ENCODE results near the gene IVNS1ABP.

Gene IVNS1ABP

DNA sequence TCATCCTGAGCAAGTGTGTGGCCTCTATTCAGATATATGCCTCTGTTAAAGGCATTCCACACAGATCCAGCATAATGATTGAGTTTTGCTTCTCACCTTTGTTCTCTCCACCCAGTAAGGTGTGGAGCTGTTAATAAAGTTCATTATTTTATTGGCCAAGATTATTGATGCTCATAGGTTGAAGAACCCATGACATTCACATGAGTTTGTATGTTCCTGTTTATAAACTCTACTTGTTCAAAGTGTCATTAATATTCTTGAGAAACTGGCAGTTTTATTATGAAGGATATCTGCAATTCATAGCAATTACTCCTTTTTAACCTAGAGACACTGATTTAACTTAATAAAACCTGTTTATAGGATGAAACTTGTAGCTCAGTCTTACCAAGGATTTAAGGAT, 22.0 kb downstream of the IVNS1ABP start:
- no peak overlapping the region for H3K4me3 ChIP-seq (ENCODE audit: low read length)
- DNase-seq (ENCODE audit: low read depth), result no peak
- TF ChIP-seq, protein P1, sequence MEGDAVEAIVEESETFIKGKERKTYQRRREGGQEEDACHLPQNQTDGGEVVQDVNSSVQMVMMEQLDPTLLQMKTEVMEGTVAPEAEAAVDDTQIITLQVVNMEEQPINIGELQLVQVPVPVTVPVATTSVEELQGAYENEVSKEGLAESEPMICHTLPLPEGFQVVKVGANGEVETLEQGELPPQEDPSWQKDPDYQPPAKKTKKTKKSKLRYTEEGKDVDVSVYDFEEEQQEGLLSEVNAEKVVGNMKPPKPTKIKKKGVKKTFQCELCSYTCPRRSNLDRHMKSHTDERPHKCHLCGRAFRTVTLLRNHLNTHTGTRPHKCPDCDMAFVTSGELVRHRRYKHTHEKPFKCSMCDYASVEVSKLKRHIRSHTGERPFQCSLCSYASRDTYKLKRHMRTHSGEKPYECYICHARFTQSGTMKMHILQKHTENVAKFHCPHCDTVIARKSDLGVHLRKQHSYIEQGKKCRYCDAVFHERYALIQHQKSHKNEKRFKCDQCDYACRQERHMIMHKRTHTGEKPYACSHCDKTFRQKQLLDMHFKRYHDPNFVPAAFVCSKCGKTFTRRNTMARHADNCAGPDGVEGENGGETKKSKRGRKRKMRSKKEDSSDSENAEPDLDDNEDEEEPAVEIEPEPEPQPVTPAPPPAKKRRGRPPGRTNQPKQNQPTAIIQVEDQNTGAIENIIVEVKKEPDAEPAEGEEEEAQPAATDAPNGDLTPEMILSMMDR (conservative IDR thresholded peaks at IDR 0.05; ENCODE audit: low read depth, low read length), result no peak

DNA sequence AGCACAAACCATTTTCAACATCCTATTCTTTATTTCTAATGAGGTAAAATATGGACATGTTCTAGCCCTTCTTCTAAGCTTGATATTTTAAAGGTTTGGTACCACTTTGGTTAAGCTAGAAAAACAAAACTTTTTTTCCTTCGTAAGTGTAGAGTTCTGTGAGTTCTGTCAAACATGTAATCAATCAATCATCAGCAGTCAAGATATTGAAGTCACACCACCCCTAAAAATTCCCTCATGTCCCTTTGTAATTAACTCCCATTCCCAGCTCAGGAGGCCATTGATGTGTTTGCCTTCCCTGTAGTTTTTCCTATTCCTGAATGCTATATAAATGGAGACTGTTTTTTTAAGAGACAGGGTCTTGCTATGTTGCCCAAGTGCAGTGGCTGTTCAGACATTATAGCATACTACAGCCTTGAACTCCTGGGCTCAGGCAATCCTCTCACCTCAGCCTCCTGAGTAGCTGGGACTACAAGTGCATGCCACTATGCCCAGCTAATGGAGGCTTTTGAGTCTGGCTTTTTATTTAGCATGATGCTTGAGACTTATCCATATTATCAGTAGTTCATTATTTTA, 23.0 kb downstream of the IVNS1ABP start:
- DNase-seq (ENCODE audit: low read depth), result no peak
- TF ChIP-seq, protein P1 (conservative IDR thresholded peaks at IDR 0.05; ENCODE audit: low read depth, low read length), result no peak
- H3K4me3 ChIP-seq (ENCODE audit: low read length), result no peak overlapping the region

DNA sequence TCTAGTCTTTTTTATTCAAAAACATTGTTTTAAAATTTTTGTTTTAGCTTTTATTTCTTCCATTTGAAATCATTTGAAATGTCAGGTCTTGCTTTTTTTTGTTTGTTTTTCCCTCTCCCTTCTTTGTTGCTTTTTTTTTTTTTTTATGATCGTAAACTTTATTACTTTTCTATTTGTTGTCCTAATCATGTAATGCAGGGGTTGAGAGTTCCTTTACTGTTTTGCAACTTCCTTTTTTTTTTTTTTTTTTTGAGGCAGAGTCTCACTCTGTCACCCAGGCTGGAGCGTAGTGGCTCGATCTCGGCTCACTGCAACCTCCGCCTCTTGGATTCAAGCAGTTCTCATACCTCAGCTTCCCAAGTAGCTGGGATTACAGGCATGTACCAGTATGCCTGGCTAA, 24.8 kb downstream of the IVNS1ABP start:
- no peak for DNase-seq (ENCODE audit: low read depth)
- H3K4me3 ChIP-seq (ENCODE audit: low read length), result no peak overlapping the region
- TF ChIP-seq, protein P1 (conservative IDR thresholded peaks at IDR 0.05; ENCODE audit: low read depth, low read length), result no peak

DNA sequence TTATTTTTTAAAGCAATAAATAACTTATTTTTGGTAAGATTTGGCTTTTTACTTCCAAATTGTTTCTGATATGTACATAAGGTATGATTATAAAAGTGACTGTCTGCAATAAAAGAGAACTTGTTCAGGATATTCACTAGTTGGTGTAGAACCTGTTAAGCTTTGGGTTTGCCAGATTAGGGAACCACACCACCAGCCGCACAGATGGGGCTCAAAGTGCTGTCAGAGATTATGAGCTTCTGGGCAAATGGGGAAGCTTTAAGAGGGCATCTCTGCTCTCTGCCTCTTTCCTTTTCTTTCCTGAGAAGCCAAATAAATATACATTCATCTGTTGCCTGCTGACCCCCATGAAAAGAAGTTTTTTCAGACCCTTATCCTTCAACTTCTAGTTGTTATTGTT, 25.4 kb downstream of the IVNS1ABP start:
- TF ChIP-seq, protein P1 (conservative IDR thresholded peaks at IDR 0.05; ENCODE audit: low read depth, low read length), result no peak
- DNase-seq (ENCODE audit: low read depth), result no peak
- no peak overlapping the region for H3K4me3 ChIP-seq (ENCODE audit: low read length)

DNA sequence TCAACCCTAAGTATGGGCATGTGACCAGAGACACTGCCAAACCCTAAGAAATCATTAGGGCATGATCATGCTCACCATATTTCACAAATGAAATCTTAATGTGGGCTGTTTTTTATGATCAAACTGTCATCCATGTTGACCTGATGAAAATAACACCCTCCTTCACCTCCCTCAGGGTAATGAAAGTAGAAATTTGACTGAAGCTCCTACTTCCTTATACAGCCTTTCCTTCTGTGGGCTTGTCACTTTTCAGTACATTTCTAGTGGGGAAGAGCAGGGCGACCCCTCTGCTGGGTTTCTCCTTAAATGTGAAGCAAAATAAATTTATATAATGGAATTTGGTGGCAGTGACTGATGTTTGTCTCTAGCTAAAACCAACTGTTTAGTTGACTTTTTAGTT, 25.9 kb downstream of the IVNS1ABP start:
- TF ChIP-seq, protein P1 (conservative IDR thresholded peaks at IDR 0.05; ENCODE audit: low read depth, low read length), result no peak
- DNase-seq (ENCODE audit: low read depth), result no peak
- H3K4me3 ChIP-seq (ENCODE audit: low read length), result no peak overlapping the region

DNA sequence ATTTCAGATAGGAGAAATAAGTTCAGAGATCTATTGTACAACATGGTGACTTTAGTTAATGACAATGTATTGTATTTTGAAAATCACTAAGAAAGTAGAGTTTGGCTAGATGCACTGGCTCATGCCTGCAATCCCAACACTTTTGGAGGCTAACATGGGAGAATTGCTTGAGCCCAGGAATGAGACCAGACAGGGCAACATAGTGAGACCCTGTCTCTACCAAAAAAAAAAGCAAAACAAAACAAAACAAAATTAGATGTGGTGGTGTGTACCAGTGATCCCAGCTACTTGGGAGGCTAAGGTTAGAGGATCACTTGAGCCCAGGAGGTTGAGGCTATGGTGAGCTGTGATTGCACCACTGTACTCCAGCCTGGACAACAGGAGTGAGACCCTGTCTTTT, 27.2 kb downstream of the IVNS1ABP start:
- TF ChIP-seq, protein P1 (conservative IDR thresholded peaks at IDR 0.05; ENCODE audit: low read depth, low read length), result no peak
- DNase-seq (ENCODE audit: low read depth), result no peak
- no peak overlapping the region for H3K4me3 ChIP-seq (ENCODE audit: low read length)

DNA sequence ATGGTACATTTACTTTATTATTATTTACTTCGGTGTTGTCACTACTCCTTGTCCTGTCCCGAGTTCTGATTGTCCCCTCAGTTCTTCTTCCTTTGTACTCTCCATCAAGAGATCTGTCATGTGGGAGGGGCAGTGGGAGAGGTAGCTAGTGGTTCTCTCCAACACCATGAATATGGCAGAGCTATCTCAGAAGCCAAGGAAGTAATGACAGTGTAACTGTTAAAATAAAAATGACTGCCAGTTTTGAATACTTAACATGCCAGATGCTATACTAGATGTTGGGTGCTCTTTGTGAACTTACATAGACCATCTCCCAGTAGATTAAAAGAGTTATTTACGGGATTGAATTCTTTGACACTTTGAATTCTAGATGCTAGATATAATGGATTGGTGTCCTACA, 28.6 kb downstream of the IVNS1ABP start:
- TF ChIP-seq, protein P1 (conservative IDR thresholded peaks at IDR 0.05; ENCODE audit: low read depth, low read length), result no peak
- DNase-seq (ENCODE audit: low read depth), result no peak
- no peak overlapping the region for H3K4me3 ChIP-seq (ENCODE audit: low read length)
